K562 (cell line): Measurements from ENCODE around the gene TLR8. TPM values are rescaled to one million over a fixed set of nuclear protein-coding genes. Genes with fewer than 3 reads are reported as not detected.

Experiments
- CREB1 ChIP-seq, 2 experiments: sonication (generic) in 1 of 2; formaldehyde crosslinking in 1 of 2; IDR thresholded peaks; 2 replicates each; pipeline versions ENCODE4 v1.6.1 to v1.8.0; 2012 to 2022; ENCODE audit warnings: inconsistent platforms in 1 of 2, mild to moderate bottlenecking in 1 of 2, missing genetic modification reagents in 1 of 2, moderate library complexity in 1 of 2
- CREM ChIP-seq: IDR thresholded peaks from 2 replicates; pipeline ENCODE4 v1.6.1; 2014; ENCODE audit warnings: antibody characterized with exemption, low read depth
- DMBX1 ChIP-seq: fragments of 250-450 bp; sonication (Bioruptor Pico); IDR thresholded peaks from 2 replicates; pipeline ENCODE4 v1.8.0; 2022; ENCODE audit warnings: inconsistent platforms, mild to moderate bottlenecking, moderate library complexity, borderline replicate concordance
- FOXJ2 ChIP-seq: fragments of 200-800 bp; sonication (Bioruptor generic); IDR thresholded peaks from 2 replicates; pipeline ENCODE4 v1.6.1; 2016; ENCODE audit warnings: missing genetic modification characterization, missing compliant biosample characterization
- JUNB ChIP-seq: fragments of 450-650 bp; formaldehyde crosslinking; conservative IDR thresholded peaks from 2 replicates; pipeline ENCODE4 v1.4.0; 2020; ENCODE audit warnings: mild to moderate bottlenecking
- NEUROD1 ChIP-seq: fragments of 150-350 bp; IDR thresholded peaks from 2 replicates; pipeline ENCODE4 v1.6.1; 2014; ENCODE audit warnings: borderline replicate concordance, low read length, low read depth; ENCODE audit not compliant: partially characterized antibody
- RHOXF2B ChIP-seq: fragments of 250-450 bp; sonication (Bioruptor Pico); conservative IDR thresholded peaks from 2 replicates; pipeline ENCODE4 v1.5.1; 2021
- SMAD3 ChIP-seq: fragments of 450-650 bp; formaldehyde crosslinking; conservative IDR thresholded peaks from 2 replicates; pipeline ENCODE4 v1.4.0; 2020; ENCODE audit warnings: mild to moderate bottlenecking
- ZBED1 ChIP-seq: IDR thresholded peaks from 2 replicates; pipeline ENCODE4 v1.6.1; 2014
- ZBTB11 ChIP-seq, 3 experiments: fragments of 200-800 bp in 1 of 3; fragments of 250-450 bp in 1 of 3; fragments of 450-650 bp in 1 of 3; sonication (Bioruptor Pico) in 1 of 3; sonication (Bioruptor generic) in 1 of 3; formaldehyde crosslinking in 1 of 3; IDR thresholded peaks; 2 replicates each; pipeline versions ENCODE4 v1.6.1 to v1.8.0; 2016 to 2022; ENCODE audit warnings: mild to moderate bottlenecking in 2 of 3, missing genetic modification characterization in 2 of 3, missing compliant biosample characterization in 1 of 3, moderate library complexity in 1 of 3
- ZNF707 ChIP-seq: fragments of 250-450 bp; sonication (Bioruptor Pico); conservative IDR thresholded peaks from 2 replicates; pipeline ENCODE4 v1.8.0; 2022; ENCODE audit warnings: inconsistent platforms, mild to moderate bottlenecking, moderate library complexity
- polyA plus RNA-seq, 8 experiments: library from polyadenylated mRNA; depleted of rRNA in 4 of 8; stranded (reverse) in 5 of 8; unstranded in 3 of 8; fragments of >200 nt; fragmentation: Nextera tagmentation in 2 of 8; fragmentation: Illumina TruSeq in 1 of 8; extraction: Ambion mirVana in 2 of 8; extraction: Trizol in 1 of 8; gene quantifications; 2 replicates each; pipeline versions ENCODE4 v1.2.1 to v1.2.3, GENCODE V29; 2011 to 2014; ENCODE audit warnings: inconsistent platforms in 1 of 8, missing spikeins in 1 of 8
- total RNA-seq, 7 experiments: library from RNA; depleted of rRNA in 6 of 7; stranded (reverse); fragments of >200 nt in 6 of 7; fragmentation: Illumina TruSeq in 2 of 7; extraction: Trizol in 2 of 7; gene quantifications; 2 replicates each; pipeline versions ENCODE4 v1.2.1 to v1.2.3, GENCODE V29; 2011 to 2021; ENCODE audit warnings: low replicate concordance in 1 of 7
- TF ChIP-seq, protein P1 (sequence below): fragments of 450-650 bp; IDR thresholded peaks from 2 replicates; pipeline ENCODE4 v1.6.1; 2018; ENCODE audit not compliant: partially characterized antibody
- TF ChIP-seq, protein P2 (sequence below): fragments of 250-450 bp; sonication (Bioruptor Pico); IDR thresholded peaks from 2 replicates; pipeline ENCODE4 v1.5.0; 2021; ENCODE audit warnings: mild to moderate bottlenecking, borderline replicate concordance
- TF ChIP-seq, protein P3 (sequence below): fragments of 450-650 bp; IDR thresholded peaks from 2 replicates; pipeline ENCODE4 v1.6.1; 2014; ENCODE audit warnings: low read depth, mild to moderate bottlenecking, moderate library complexity, borderline replicate concordance

TLR8 gene
- total and polyA plus RNA-seq, 9 of the 15 experiments (the other 6 are each of a cell fraction or from before 2014, with no cell fraction given), result not detected

- TF ChIP-seq, protein P1, sequence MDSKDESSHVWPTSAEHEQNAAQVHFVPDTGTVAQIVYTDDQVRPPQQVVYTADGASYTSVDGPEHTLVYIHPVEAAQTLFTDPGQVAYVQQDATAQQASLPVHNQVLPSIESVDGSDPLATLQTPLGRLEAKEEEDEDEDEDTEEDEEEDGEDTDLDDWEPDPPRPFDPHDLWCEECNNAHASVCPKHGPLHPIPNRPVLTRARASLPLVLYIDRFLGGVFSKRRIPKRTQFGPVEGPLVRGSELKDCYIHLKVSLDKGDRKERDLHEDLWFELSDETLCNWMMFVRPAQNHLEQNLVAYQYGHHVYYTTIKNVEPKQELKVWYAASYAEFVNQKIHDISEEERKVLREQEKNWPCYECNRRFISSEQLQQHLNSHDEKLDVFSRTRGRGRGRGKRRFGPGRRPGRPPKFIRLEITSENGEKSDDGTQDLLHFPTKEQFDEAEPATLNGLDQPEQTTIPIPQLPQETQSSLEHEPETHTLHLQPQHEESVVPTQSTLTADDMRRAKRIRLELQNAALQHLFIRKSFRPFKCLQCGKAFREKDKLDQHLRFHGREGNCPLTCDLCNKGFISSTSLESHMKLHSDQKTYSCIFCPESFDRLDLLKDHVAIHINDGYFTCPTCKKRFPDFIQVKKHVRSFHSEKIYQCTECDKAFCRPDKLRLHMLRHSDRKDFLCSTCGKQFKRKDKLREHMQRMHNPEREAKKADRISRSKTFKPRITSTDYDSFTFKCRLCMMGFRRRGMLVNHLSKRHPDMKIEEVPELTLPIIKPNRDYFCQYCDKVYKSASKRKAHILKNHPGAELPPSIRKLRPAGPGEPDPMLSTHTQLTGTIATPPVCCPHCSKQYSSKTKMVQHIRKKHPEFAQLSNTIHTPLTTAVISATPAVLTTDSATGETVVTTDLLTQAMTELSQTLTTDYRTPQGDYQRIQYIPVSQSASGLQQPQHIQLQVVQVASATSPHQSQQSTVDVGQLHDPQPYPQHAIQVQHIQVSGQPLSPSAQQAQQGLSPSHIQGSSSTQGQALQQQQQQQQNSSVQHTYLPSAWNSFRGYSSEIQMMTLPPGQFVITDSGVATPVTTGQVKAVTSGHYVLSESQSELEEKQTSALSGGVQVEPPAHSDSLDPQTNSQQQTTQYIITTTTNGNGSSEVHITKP, result peak; percentile 76
- TF ChIP-seq JUNB (CRISPR knock-in tag) (0 out of 2 replicates have a peak, but pooled peaks have one; percentile 4), ZBTB11 (CRISPR knock-in tag; IDR thresholded peaks at IDR 0.05) (no peak; a peak in 1 of 6 replicates), ZNF707 (CRISPR knock-in tag) (peak; percentile 51; the same call in 1 of the 2 replicates), DMBX1 (CRISPR knock-in tag) (peak; percentile 94), SMAD3 (CRISPR knock-in tag) (peak; percentile 82), CREM (0 out of 2 replicates have a peak, but pooled peaks have one; percentile 20), CREB1 (IDR thresholded peaks at IDR 0.05) (no peak), CREB1 (CRISPR knock-in tag; IDR thresholded peaks at IDR 0.05) (no peak), RHOXF2B (CRISPR knock-in tag) (0 out of 2 replicates have a peak, but pooled peaks have one; percentile 23), FOXJ2 (tag) (peak; percentile 67; the same call in 1 of the 2 replicates), NEUROD1 (no peak), ZBED1 (no peak)
- TF ChIP-seq, protein P2, sequence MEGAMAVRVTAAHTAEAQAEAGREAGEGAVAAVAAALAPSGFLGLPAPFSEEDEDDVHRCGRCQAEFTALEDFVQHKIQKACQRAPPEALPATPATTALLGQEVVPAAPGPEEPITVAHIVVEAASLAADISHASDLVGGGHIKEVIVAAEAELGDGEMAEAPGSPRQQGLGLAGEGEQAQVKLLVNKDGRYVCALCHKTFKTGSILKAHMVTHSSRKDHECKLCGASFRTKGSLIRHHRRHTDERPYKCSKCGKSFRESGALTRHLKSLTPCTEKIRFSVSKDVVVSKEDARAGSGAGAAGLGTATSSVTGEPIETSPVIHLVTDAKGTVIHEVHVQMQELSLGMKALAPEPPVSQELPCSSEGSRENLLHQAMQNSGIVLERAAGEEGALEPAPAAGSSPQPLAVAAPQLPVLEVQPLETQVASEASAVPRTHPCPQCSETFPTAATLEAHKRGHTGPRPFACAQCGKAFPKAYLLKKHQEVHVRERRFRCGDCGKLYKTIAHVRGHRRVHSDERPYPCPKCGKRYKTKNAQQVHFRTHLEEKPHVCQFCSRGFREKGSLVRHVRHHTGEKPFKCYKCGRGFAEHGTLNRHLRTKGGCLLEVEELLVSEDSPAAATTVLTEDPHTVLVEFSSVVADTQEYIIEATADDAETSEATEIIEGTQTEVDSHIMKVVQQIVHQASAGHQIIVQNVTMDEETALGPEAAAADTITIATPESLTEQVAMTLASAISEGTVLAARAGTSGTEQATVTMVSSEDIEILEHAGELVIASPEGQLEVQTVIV, result peak; percentile 74; the same call in 1 of the 2 replicates
- TF ChIP-seq, protein P3, sequence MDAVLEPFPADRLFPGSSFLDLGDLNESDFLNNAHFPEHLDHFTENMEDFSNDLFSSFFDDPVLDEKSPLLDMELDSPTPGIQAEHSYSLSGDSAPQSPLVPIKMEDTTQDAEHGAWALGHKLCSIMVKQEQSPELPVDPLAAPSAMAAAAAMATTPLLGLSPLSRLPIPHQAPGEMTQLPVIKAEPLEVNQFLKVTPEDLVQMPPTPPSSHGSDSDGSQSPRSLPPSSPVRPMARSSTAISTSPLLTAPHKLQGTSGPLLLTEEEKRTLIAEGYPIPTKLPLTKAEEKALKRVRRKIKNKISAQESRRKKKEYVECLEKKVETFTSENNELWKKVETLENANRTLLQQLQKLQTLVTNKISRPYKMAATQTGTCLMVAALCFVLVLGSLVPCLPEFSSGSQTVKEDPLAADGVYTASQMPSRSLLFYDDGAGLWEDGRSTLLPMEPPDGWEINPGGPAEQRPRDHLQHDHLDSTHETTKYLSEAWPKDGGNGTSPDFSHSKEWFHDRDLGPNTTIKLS, result peak; percentile 60; the same call in 1 of the 2 replicates
These were observed 49.7 kb downstream of the TLR8 start (continued) for GRCh38 chrX:12955882-12956703.
